GM23248 (cell line): ENCODE measurements around the gene UBN1.

Experiments
- EZH2 ChIP-seq: fragments of 200-600 bp; sonication (generic); IDR thresholded peaks from 2 replicates; pipeline ENCODE4 v1.6.1; 2018; ENCODE audit warnings: antibody characterized with exemption, mild to moderate bottlenecking; ENCODE audit not compliant: insufficient read depth, poor library complexity, severe bottlenecking
- EZH2phosphoT487 ChIP-seq: fragments of 200-600 bp; sonication (generic); IDR thresholded peaks from 2 replicates; pipeline ENCODE4 v1.6.1; 2018; ENCODE audit warnings: antibody characterized with exemption, moderate library complexity, mild to moderate bottlenecking, low read depth; ENCODE audit not compliant: insufficient read depth

GRCh38 chr16:4830408-4830807 lies 16.9 kb upstream of the UBN1 start:
- TF ChIP-seq EZH2, result no peak
- TF ChIP-seq EZH2phosphoT487, result no peak
